Neural crest cell (in vitro differentiated cells): ENCODE results near the gene AP3S2. TPM values are rescaled to one million over a fixed set of nuclear protein-coding genes. Genes with fewer than 3 reads are reported as not detected.
"Not testable (repeated sequence)": the region's sequence is repeated elsewhere in the genome, so short reads cannot be mapped to it uniquely, and the experiment has no call there.

ENCODE experiments used
- DNase-seq: peaks from one replicate; pipeline ENCODE4 v3.0.0; 2021; ENCODE audit warnings: low read depth, mixed read lengths, low spot score
- H3K27ac Mint-ChIP-seq: one replicate; pipeline ENCODE4 v1.8.0; 2021; ENCODE audit warnings: mild to moderate bottlenecking, mixed read lengths; ENCODE audit not compliant: unreplicated experiment
- H3K27me3 Mint-ChIP-seq: 2 replicates; pipeline ENCODE4 v1.8.0; 2021; ENCODE audit warnings: low read depth, mild to moderate bottlenecking, mixed read lengths
- H3K36me3 Mint-ChIP-seq: 2 replicates; pipeline ENCODE4 v1.8.0; 2021; ENCODE audit warnings: low read depth, mild to moderate bottlenecking, mixed read lengths
- H3K4me1 Mint-ChIP-seq: 2 replicates; pipeline ENCODE4 v1.8.0; 2021; ENCODE audit warnings: mixed read lengths
- H3K4me3 Mint-ChIP-seq: one replicate; pipeline ENCODE4 v1.8.0; 2021; ENCODE audit warnings: mild to moderate bottlenecking, mixed read lengths
- H3K9me3 Mint-ChIP-seq: 2 replicates; pipeline ENCODE4 v1.8.0; 2021; ENCODE audit warnings: mixed read lengths
- CTCF ChIP-seq: fragments of 200-600 bp; sonication (generic); conservative IDR thresholded peaks from 2 replicates; pipeline ENCODE4 v1.5.0; 2021; ENCODE audit warnings: antibody characterized with exemption, mild to moderate bottlenecking
- total RNA-seq: library from RNA; stranded (reverse); gene quantifications from 2 replicates; pipeline ENCODE4 v1.2.1, GENCODE V29; 2021

The AP3S2 gene
- total RNA-seq, 1 donor from 2014 or later = 31.6 TPM

GRCh38 chr15:89898614-89899294 lies 5.0 kb upstream of the AP3S2 start:
- H3K27me3 Mint-ChIP-seq = no peaks in the 10 kb centered on the region
- no peaks in the 10 kb centered on the region for H3K36me3 Mint-ChIP-seq
- TF ChIP-seq CTCF = peak; percentile 67
- no peaks in the 10 kb centered on the region for H3K9me3 Mint-ChIP-seq
- DNase-seq = no peak
- no peak overlapping the region for H3K27ac Mint-ChIP-seq
- H3K4me1 Mint-ChIP-seq = peaks cover 8% of the 10 kb centered on the region
- no peak overlapping the region for H3K4me3 Mint-ChIP-seq

GRCh38 chr15:89898146-89898545 lies 4.4 kb upstream of the AP3S2 start:
- peaks cover 14% of the 10 kb centered on the region for H3K4me1 Mint-ChIP-seq
- no peaks in the 10 kb centered on the region for H3K9me3 Mint-ChIP-seq
- H3K4me3 Mint-ChIP-seq = peak overlapping the region; percentile 18
- DNase-seq = no peak
- no peak overlapping the region for H3K27ac Mint-ChIP-seq
- H3K36me3 Mint-ChIP-seq = no peaks in the 10 kb centered on the region
- H3K27me3 Mint-ChIP-seq = no peaks in the 10 kb centered on the region
- TF ChIP-seq CTCF = no peak

GRCh38 chr15:89893027-89893426 lies 767 bp downstream of the AP3S2 start:
- no peak for TF ChIP-seq CTCF
- no peak overlapping the region for H3K27ac Mint-ChIP-seq
- H3K27me3 Mint-ChIP-seq = no peaks in the 10 kb centered on the region
- H3K36me3 Mint-ChIP-seq = no peaks in the 10 kb centered on the region
- H3K4me3 Mint-ChIP-seq = peak overlapping the region; percentile 95
- no peaks in the 10 kb centered on the region for H3K9me3 Mint-ChIP-seq
- DNase-seq = no peak
- peaks cover 26% of the 10 kb centered on the region for H3K4me1 Mint-ChIP-seq

- TF ChIP-seq CTCF = peak; percentile 65
- no peak for DNase-seq
- H3K9me3 Mint-ChIP-seq = no peaks in the 10 kb centered on the region
- no peaks in the 10 kb centered on the region for H3K36me3 Mint-ChIP-seq
- no peaks in the 10 kb centered on the region for H3K27me3 Mint-ChIP-seq
- H3K4me3 Mint-ChIP-seq = peak overlapping the region; percentile 69
- H3K4me1 Mint-ChIP-seq = peaks cover 13% of the 10 kb centered on the region
- no peak overlapping the region for H3K27ac Mint-ChIP-seq
These were observed 5.5 kb downstream of the AP3S2 start for GRCh38 chr15:89888214-89888804.

- no peak for DNase-seq
- no peaks in the 10 kb centered on the region for H3K27me3 Mint-ChIP-seq
- no peaks in the 10 kb centered on the region for H3K36me3 Mint-ChIP-seq
- no peaks in the 10 kb centered on the region for H3K9me3 Mint-ChIP-seq
- H3K27ac Mint-ChIP-seq = no peak overlapping the region
- no peak overlapping the region for H3K4me3 Mint-ChIP-seq
- no peak for TF ChIP-seq CTCF
- H3K4me1 Mint-ChIP-seq = no peaks in the 10 kb centered on the region
These were observed 8.2 kb downstream of the AP3S2 start for GRCh38 chr15:89885611-89886010.

- not testable (repeated sequence) for H3K36me3 Mint-ChIP-seq, H3K4me1 Mint-ChIP-seq, H3K4me3 Mint-ChIP-seq, H3K27ac Mint-ChIP-seq, H3K27me3 Mint-ChIP-seq, H3K9me3 Mint-ChIP-seq, DNase-seq
These were observed 8.6 kb downstream of the AP3S2 start for GRCh38 chr15:89885179-89885578.
